Measurements from ENCODE around the gene BACH2.

BACH2 gene

GRCh38 chr6:90096818-90097217 is 199.8 kb downstream of the BACH2 start:
- TF ChIP-seq CTCF (IDR thresholded peaks at IDR 0.05; ENCODE audit: insufficient read depth, low read length) (no peak), REST (IDR thresholded peaks at IDR 0.05; ENCODE audit: insufficient replicate concordance, low read depth) (no peak), GABPA (IDR thresholded peaks at IDR 0.05; ENCODE audit: low read depth) (no peak), SPI1 (IDR thresholded peaks at IDR 0.05; ENCODE audit: borderline replicate concordance, low read depth) (no peak), POLR2AphosphoS5 (IDR thresholded peaks at IDR 0.05; ENCODE audit: low read depth) (no peak)
- no peak for DNase-seq (ENCODE audit: low read depth in 1 of 2, low spot score in 1 of 2)
- no peak overlapping the region for H3K27ac ChIP-seq (replicated peaks)
- H3K4me3 ChIP-seq (replicated peaks; ENCODE audit: insufficient read depth, low read length) = no peak overlapping the region
- no peaks in the 10 kb centered on the region for H3K27me3 ChIP-seq (ENCODE audit: insufficient read depth, poor library complexity, severe bottlenecking)

- no peak overlapping the region for H3K27ac ChIP-seq (replicated peaks)
Measured at GRCh38 chr6:90095788-90096187, 200.9 kb downstream of the BACH2 start.

GRCh38 chr6:90095145-90095544 is 201.5 kb downstream of the BACH2 start:
- TF ChIP-seq CTCF (IDR thresholded peaks at IDR 0.05; ENCODE audit: insufficient read depth, low read length) (no peak), POLR2AphosphoS5 (IDR thresholded peaks at IDR 0.05; ENCODE audit: low read depth) (no peak), SPI1 (IDR thresholded peaks at IDR 0.05; ENCODE audit: borderline replicate concordance, low read depth) (no peak), GABPA (IDR thresholded peaks at IDR 0.05; ENCODE audit: low read depth) (no peak), REST (IDR thresholded peaks at IDR 0.05; ENCODE audit: insufficient replicate concordance, low read depth) (no peak)
- H3K27ac ChIP-seq (replicated peaks) = no peak overlapping the region
- no peaks in the 10 kb centered on the region for H3K27me3 ChIP-seq (ENCODE audit: insufficient read depth, poor library complexity, severe bottlenecking)
- DNase-seq (ENCODE audit: low read depth in 1 of 2, low spot score in 1 of 2) = no peak
- H3K4me3 ChIP-seq (replicated peaks; ENCODE audit: insufficient read depth, low read length) = no peak overlapping the region

More at GRCh38 chr6:90095788-90096187, 200.9 kb downstream of the BACH2 start:
- Histone ChIP-seq H3K4me3 (replicated peaks; ENCODE audit: insufficient read depth, low read length) (no peak overlapping the region), H3K27me3 (ENCODE audit: insufficient read depth, poor library complexity, severe bottlenecking) (no peaks in the 10 kb centered on the region)
- TF ChIP-seq GABPA (IDR thresholded peaks at IDR 0.05; ENCODE audit: low read depth) = no peak
- TF ChIP-seq CTCF (IDR thresholded peaks at IDR 0.05; ENCODE audit: insufficient read depth, low read length) = no peak
- TF ChIP-seq REST (IDR thresholded peaks at IDR 0.05; ENCODE audit: insufficient replicate concordance, low read depth) = no peak
- TF ChIP-seq POLR2AphosphoS5 (IDR thresholded peaks at IDR 0.05; ENCODE audit: low read depth) = no peak
- TF ChIP-seq SPI1 (IDR thresholded peaks at IDR 0.05; ENCODE audit: borderline replicate concordance, low read depth) = no peak
- DNase-seq (ENCODE audit: low read depth in 1 of 2, low spot score in 1 of 2) = no peak
